Hematopoietic multipotent progenitor cell treated with erythropoietin and hydrocortisone succinate and interleukin-3 and kit ligand, for 6 days (in vitro differentiated cells): ENCODE measurements around the gene RXFP1.

Experiments
- DNase-seq: peaks from one replicate; pipeline ENCODE4 v3.0.0-alpha.2; 2015

The RXFP1 gene

GRCh38 chr4:158621729-158622128 is 100.0 kb downstream of the RXFP1 start:
- no peak for DNase-seq

- DNase-seq = no peak
Observed at GRCh38 chr4:158622251-158622650, 100.6 kb downstream of the RXFP1 start.

GRCh38 chr4:158624889-158625478 is 103.3 kb downstream of the RXFP1 start:
- peak; percentile 84 for DNase-seq

- DNase-seq = no peak
Observed at GRCh38 chr4:158625544-158625943, 103.9 kb downstream of the RXFP1 start.

- no peak for DNase-seq
Observed at GRCh38 chr4:158630893-158631292, 109.2 kb downstream of the RXFP1 start.

GRCh38 chr4:158636619-158637018 is 114.9 kb downstream of the RXFP1 start:
- no peak for DNase-seq

GRCh38 chr4:158644356-158644755 is 122.7 kb downstream of the RXFP1 start:
- no peak for DNase-seq

GRCh38 chr4:158644760-158645159 is 123.1 kb downstream of the RXFP1 start:
- no peak for DNase-seq

GRCh38 chr4:158649111-158649680 is 127.5 kb downstream of the RXFP1 start:
- no peak for DNase-seq

GRCh38 chr4:158652920-158653319 is 131.2 kb downstream of the RXFP1 start:
- DNase-seq = no peak

GRCh38 chr4:158656439-158656838 is 134.8 kb downstream of the RXFP1 start:
- DNase-seq = no peak

- no peak for DNase-seq
Observed at GRCh38 chr4:158657291-158657690, 135.6 kb downstream of the RXFP1 start.

GRCh38 chr4:158663255-158663654 is 141.6 kb downstream of the RXFP1 start:
- DNase-seq = peak; percentile 44

GRCh38 chr4:158663707-158664625 is 142.3 kb downstream of the RXFP1 start:
- DNase-seq = peak; percentile 81

GRCh38 chr4:158664806-158665205 is 143.1 kb downstream of the RXFP1 start:
- no peak for DNase-seq

- no peak for DNase-seq
Observed at GRCh38 chr4:158666892-158667291, 145.2 kb downstream of the RXFP1 start.

GRCh38 chr4:158667651-158668198 is 146.0 kb downstream of the RXFP1 start:
- DNase-seq = peak; percentile 84

GRCh38 chr4:158669310-158669709 is 147.6 kb downstream of the RXFP1 start:
- no peak for DNase-seq

GRCh38 chr4:158670975-158671664 is 149.4 kb downstream of the RXFP1 start:
- peak; percentile 93 for DNase-seq

GRCh38 chr4:158671665-158671914 is 149.9 kb downstream of the RXFP1 start, which contains the start of gene C4orf46:
Gene C4orf46 (minus strand): TSS chr4:158671887. CDS start chr4:158671801, 86 bp downstream.
- DNase-seq = no peak

- DNase-seq = peak; percentile 99
Observed at GRCh38 chr4:158671915-158672806, 150.5 kb downstream of the RXFP1 start, which contains the start of gene ETFDH. Gene ETFDH (plus strand): TSS chr4:158672296. CDS start chr4:158672457, 161 bp downstream.

- DNase-seq = no peak
Observed at GRCh38 chr4:158673633-158674032, 152.0 kb downstream of the RXFP1 start.
